LoVo (cell line): Measurements from ENCODE around the gene ELK4.
A peak's percentile ranks its signal among the peaks of the same experiment; 100 is the strongest.
"Not testable (repeated sequence)": the region's sequence is repeated elsewhere in the genome, so short reads cannot be mapped to it uniquely, and the experiment has no call there.

Source experiments
- DNase-seq: peaks from one replicate; pipeline ENCODE4 v3.0.0-alpha.2; 2016; ENCODE audit warnings: low spot score

ELK4 gene

GRCh38 chr1:205664399-205665017, 32.7 kb upstream of the ELK4 start:
- no peak for DNase-seq

GRCh38 chr1:205663286-205663936, 31.6 kb upstream of the ELK4 start:
- DNase-seq: no peak

GRCh38 chr1:205662791-205663190, 31.0 kb upstream of the ELK4 start:
- DNase-seq: no peak

GRCh38 chr1:205662135-205662738, 30.4 kb upstream of the ELK4 start:
- no peak for DNase-seq

GRCh38 chr1:205661429-205662134, 29.8 kb upstream of the ELK4 start:
- no peak for DNase-seq

- no peak for DNase-seq
Measured at GRCh38 chr1:205660361-205660760, 28.6 kb upstream of the ELK4 start.

- peak; percentile 33 for DNase-seq
Measured at GRCh38 chr1:205658943-205659581, 27.3 kb upstream of the ELK4 start.

- DNase-seq: no peak
Measured at GRCh38 chr1:205656236-205656635, 24.4 kb upstream of the ELK4 start.

GRCh38 chr1:205652984-205653383, 21.2 kb upstream of the ELK4 start:
- DNase-seq: no peak

- no peak for DNase-seq
Measured at GRCh38 chr1:205650241-205650640, 18.4 kb upstream of the ELK4 start.

GRCh38 chr1:205645519-205645918, 13.7 kb upstream of the ELK4 start:
- DNase-seq: no peak

GRCh38 chr1:205642679-205643307, 11.0 kb upstream of the ELK4 start:
- no peak for DNase-seq

- no peak for DNase-seq
Measured at GRCh38 chr1:205639567-205639966, 7.8 kb upstream of the ELK4 start.

- no peak for DNase-seq
Measured at GRCh38 chr1:205637854-205638468, 6.2 kb upstream of the ELK4 start.

GRCh38 chr1:205636732-205637131, 4.9 kb upstream of the ELK4 start:
- no peak for DNase-seq

GRCh38 chr1:205636138-205636530, 4.3 kb upstream of the ELK4 start:
- not testable (repeated sequence) for DNase-seq

GRCh38 chr1:205633421-205633976, 1.7 kb upstream of the ELK4 start:
- DNase-seq: no peak

- no peak for DNase-seq
Measured at GRCh38 chr1:205632669-205633169, 908 bp upstream of the ELK4 start.

- DNase-seq: peak; percentile 74
Measured at GRCh38 chr1:205631010-205631767, 622 bp downstream of the ELK4 start.

GRCh38 chr1:205630651-205631009, 1.2 kb downstream of the ELK4 start:
- DNase-seq: no peak
